Measurements from ENCODE around the gene RAX2.
"Not testable (repeated sequence)": the region's sequence is repeated elsewhere in the genome, so short reads cannot be mapped to it uniquely, and the experiment has no call there.

The RAX2 gene

DNA sequence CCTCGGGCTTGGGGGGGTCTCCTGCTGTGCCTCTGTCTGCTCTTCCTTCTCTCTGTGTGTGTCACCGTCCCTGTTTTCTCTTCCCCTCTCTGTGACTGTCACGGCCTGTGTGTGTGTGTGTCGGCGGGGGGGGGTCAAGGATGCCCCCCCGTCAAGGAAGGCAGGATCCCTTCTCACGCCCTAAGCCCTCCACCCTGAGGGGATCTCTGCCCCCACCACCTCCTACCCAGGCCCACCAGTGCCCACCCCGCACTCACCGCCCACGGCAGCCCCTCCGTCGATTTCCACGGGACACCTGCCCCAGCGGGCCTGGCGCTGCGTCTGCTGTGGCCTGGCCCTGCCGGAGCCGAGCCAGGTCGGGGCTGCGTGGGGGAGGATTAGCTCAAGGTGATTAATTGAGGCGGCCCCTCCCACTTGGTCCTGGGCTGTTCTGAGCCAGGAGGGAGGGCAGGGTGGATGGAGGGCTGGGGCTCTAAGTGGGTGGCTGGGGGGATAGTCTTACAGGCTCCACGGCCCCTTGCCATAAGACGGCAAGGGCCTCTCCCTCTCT is at the start of gene RAX2:
TSS of gene RAX2 (minus strand) at position 323 of the 550 bp plus-strand sequence. CDS start 486 bp downstream, outside the sequence.
- DNase-seq = no peak

DNA sequence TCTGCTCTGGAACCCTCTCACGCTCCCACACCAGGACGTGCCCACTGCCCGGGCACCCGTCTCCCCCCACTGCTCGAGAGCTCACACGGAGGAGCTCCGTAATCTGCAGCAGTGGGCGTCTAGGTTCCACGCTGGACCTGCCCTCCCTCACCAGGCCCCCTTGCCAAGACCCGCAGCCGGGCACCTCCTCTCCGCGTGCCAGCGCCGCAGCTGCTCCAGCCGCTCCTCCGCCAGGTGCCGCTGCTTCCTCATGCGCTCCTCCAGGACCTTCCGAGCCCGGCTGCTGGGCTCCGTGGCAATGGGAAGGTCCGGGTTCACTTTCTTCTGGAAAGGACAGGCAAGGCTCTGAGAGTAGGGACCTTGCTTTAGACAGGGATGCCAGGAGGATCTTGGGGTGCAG is 49.1 kb upstream of the RAX2 start:
- DNase-seq = peak; percentile 7

GRCh38 chr19:3819989-3820388 is 48.0 kb upstream of the RAX2 start:
- no peak for DNase-seq

GRCh38 chr19:3818918-3819317 is 46.9 kb upstream of the RAX2 start:
- DNase-seq = no peak

DNA sequence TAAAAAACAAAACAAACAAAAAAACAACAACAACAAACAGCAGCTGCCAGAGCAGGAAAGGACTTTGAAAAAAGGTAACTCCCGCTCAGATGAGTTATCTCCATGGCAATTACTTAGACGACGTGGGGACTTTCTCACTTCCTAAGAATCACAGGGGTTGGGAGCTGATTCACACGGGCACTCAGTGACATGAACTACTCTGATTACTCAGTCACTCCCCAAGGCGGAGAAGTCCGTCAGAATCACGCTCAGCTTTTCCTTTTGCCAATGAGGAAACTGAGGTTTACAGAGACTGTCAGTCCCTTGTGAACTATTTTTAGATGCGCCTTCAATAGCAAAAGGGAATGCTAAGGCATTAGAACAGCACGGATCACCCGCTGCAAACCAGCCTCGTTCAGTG is 46.4 kb upstream of the RAX2 start:
- DNase-seq = no peak

DNA sequence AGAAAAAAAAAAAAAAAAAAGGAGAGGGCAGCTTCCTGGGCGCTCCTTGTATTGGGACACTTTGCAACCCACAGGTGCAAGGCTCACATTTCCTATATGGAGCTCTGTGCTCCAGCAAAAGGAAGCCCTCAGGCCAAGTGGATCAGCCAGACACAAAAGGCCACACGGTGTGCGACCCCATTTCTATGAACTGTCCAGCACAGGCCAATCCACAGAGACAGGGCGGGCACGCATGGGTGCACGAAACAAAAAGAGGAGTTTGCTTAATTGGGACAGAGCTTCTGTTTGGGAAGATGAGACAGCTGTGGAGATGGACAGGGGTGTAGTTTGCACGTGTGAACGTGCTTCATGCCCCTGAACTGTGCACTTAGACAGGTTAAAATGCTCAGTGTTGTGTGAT is 45.7 kb upstream of the RAX2 start:
- no peak for DNase-seq

- DNase-seq = no peak
These were observed 44.7 kb upstream of the RAX2 start for GRCh38 chr19:3816566-3817218.

DNA sequence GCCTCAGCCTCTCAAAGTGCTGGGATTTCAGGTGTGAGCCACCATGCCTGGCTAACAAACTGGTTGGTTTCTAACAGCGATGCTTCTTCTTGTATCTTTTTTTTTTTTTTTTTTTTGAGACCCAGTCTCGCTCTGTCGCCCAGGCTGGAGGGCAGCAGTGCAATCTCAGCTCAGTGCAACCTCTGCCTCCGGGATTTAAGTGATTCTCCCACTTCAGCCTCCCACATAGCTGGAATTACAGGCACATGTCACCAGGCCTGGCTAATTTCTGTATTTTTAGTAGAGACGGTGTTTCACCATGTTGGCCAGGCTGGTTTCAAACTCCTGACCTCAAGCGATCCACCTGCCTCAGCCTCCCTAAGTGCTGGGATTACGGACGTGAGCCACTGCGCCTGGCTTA is 44.1 kb upstream of the RAX2 start:
- DNase-seq = not testable (repeated sequence)

DNA sequence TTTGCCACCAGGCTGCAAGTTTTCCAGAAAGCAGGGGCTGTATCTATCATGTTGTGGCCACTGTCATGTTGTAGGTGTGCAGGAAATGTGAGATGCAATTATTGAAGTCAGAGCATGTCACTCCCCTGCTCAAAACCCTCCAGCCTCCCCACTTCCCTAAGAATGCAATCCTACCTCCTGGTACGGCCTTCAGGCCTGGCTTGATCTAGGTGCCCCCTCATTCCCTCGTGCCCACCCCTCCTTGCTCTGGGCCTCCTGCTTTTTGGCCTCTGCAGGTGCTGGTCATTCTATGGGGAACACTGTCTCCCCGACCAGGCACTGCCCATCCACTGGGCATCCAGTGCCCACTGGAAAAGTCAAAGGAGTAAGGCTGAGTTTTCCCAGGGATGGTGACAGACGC is 42.6 kb upstream of the RAX2 start:
- DNase-seq = no peak

GRCh38 chr19:3813473-3814392 is 41.7 kb upstream of the RAX2 start:
- no peak for DNase-seq

- no peak for DNase-seq
These were observed 38.8 kb upstream of the RAX2 start for GRCh38 chr19:3810708-3811355.

- peak; percentile 57 for DNase-seq
These were observed 38.1 kb upstream of the RAX2 start for GRCh38 chr19:3809881-3810707.

GRCh38 chr19:3808420-3809143 is 36.6 kb upstream of the RAX2 start:
- no peak for DNase-seq

DNA sequence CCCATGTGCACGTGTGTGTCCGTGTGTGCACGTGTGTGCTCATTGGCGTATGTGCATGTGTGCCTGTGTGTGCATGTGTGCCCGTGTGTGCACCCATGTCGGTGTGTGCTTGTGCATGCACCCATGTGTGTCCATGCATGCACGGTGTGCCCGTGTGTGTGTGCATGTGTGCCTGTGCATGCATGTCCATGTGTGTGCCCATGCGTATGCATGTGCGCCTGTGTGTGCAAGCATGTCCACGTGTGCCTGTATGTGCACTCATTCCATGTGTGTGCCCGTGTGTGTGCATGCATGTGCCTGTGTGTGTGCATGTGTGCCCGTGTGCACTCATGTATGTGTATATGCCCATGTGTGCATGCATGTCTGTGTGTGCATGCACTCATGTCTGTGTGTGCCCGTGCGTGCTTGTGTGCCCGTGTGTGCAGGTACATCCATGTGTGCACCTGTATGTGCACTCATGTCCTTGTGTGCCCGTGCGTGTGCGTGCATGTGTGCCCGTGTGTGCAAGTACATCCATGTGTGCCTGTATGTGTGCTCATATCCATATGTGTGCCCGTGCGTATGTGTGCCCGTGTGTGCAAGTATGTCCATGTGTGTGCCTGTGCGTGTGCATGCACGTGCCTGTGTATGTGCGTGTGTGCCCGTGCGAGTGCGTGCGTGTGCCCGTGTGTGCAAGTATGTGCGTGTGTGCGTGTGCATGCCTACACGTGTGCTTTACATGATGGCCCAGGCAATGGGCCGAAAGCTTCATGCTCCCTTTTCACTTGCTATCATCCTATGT is 35.7 kb upstream of the RAX2 start:
- no peak for DNase-seq

DNA sequence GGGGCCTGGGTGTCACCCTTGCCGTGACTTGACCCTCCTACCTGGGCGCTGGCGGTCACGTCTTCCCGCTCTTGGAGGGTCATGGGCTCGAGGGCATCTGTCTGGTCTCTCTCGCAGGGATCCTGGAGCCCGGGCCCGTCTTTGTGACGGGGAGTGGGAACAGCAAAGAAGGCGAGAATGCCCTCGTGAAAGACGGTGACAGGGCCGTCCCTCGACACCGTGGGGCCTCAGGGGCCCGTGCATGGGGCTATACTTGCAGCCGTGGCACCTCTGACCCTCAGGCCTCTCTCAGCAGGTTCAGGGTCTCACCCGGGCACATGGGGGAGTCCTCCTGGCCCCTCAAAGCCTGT is 35.1 kb upstream of the RAX2 start:
- no peak for DNase-seq

DNA sequence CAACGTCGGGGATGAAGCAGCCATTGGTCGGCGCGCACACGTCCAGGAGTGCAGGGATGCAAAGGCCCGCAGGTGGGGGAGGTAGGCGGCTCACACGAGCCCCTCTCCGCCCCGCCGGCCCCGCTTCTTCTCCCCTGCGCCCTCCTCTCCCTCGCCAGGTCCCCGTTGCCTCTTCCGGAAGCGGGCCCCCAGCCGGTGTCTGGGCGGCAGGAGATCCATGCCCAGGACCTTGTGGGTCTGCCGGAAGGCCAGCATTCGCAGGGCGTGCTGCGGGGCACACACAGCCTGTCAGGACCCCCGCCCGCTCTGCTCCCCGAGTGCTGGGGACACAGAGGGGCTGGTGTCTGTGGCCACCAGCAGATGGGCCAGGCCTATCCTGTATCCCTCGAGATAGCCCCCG is 33.8 kb upstream of the RAX2 start:
- no peak for DNase-seq

DNA sequence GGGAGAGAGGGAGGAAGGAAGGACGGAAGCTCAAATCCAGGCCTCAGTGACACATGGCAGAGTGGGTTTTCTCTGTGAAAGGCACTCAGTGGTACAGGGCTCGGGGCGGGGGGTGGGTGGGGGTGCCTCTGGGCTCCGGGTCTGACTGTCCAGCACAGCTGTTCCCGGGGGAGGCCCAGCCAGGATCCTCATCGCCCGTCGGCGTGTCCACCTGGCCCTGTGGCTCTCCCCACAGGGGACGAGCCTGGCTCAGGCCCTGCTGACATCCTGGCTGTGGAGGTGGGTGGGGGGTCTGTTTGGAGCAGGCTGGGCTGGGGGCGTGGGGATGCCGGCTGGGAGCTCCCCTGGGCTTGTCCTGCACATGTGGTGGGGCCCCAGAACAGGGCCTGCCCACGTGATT is 32.4 kb upstream of the RAX2 start:
- DNase-seq = no peak

- no peak for DNase-seq
These were observed 32.0 kb upstream of the RAX2 start for GRCh38 chr19:3803986-3804385.

DNA sequence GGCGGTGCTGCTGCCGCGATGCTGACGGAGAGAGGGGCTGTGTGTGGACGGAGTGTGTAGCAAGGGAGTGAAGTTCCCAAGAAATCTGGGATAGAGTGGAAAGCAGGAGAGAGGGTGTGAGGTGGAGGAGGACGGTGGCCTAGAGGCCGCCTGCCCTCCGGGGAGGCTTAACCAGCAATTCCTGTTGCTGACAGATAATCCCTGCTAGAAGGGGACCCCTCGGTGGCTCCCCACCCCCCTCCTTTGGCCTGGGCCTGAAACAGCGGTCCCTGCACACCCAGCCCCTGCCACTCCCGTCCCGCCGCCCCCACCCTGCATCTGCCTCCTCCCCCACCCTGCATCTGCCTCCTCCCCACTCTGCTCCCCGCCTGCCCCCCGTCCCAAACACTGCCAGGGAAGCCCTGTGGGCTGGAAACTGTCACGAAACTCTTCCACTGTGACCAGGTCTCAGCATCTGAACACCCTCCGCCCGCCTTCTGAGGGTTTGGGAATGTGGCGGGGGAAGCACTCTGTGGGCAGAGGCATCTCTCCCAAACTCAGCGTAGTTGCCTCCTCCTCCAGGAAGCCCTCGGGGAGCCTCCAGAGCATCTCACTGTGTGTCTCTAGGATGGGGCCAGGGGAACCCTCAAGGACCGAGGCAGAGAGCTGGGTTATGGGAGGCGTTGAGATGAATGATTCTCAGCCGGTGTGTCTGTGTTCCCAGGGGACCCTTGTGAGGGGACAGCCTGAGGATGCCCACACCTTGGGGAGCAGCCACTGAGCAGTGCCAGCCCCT is 31.3 kb upstream of the RAX2 start:
- DNase-seq = no peak

- peak; percentile 4 for DNase-seq
These were observed 29.5 kb upstream of the RAX2 start for GRCh38 chr19:3801412-3802096.
